ENCODE results near the gene DBR1. TPM values are rescaled to one million over a fixed set of nuclear protein-coding genes. Genes with fewer than 3 reads are reported as not detected.
A peak's percentile ranks its signal among the peaks of the same experiment; 100 is the strongest.

The DBR1 gene
- total and polyA plus RNA-seq, 2 of the 13 experiments (the other 11 are each of a cell fraction or from before 2014, with no cell fraction given), result 6.4 to 16.7 TPM

DNA sequence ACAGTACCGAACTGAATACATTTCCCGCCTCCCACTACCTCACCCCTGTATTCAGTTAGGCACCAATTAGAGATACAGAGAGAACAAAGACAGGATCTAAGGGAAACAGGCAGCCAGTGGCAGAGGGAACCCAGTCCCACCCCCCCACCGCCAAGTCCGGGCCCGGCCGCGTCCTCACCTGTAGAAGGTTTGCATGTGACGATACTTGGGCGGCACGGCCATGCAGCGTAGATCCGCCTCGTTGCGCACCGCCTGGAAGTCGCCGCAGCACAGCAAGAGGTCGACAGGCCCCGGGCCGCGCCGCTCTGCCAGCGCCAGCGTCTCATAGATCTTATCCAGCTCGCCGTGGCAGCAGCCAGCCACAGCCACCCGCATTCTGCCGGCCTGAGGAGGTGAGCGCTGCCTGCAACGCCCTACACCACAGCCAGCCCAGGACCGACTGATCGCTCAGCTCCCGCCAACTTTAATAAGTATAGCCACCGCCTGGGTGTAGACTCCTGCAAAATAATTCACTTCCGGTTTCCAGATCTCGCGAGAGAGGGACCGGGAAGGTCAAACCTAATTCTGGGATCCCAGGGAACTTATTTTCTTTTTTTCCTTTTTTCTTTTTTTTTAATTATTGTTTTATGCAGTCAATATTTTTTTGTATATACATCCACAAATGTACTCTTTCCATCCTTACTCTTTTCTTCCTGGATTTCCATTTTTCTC, at the start of gene DBR1 (continued):
- TF ChIP-seq ZNF142 (CRISPR knock-in tag; IDR thresholded peaks at IDR 0.05) (0 out of 2 replicates have a peak, but pooled peaks have one; percentile 21), CERS6 (CRISPR knock-in tag; IDR thresholded peaks at IDR 0.05) (no peak), ZNF558 (CRISPR knock-in tag; IDR thresholded peaks at IDR 0.05; ENCODE audit: borderline replicate concordance) (0 out of 2 replicates have a peak, but pooled peaks have one; percentile 51), ZBTB40 (IDR thresholded peaks at IDR 0.05) (no peak), ZBTB40 (CRISPR knock-in tag; IDR thresholded peaks at IDR 0.05) (0 out of 2 replicates have a peak, but pooled peaks have one; percentile 27), TBX2 (CRISPR knock-in tag; IDR thresholded peaks at IDR 0.05; ENCODE audit: borderline replicate concordance) (peak; percentile 70; the same call in 1 of the 2 replicates), NONO (IDR thresholded peaks at IDR 0.05) (no peak), NONO (CRISPR knock-in tag; conservative IDR thresholded peaks at IDR 0.05) (no peak), NR2C2 (CRISPR knock-in tag; IDR thresholded peaks at IDR 0.05; ENCODE audit: borderline replicate concordance) (peak; percentile 93)
- TF ChIP-seq, protein P1, sequence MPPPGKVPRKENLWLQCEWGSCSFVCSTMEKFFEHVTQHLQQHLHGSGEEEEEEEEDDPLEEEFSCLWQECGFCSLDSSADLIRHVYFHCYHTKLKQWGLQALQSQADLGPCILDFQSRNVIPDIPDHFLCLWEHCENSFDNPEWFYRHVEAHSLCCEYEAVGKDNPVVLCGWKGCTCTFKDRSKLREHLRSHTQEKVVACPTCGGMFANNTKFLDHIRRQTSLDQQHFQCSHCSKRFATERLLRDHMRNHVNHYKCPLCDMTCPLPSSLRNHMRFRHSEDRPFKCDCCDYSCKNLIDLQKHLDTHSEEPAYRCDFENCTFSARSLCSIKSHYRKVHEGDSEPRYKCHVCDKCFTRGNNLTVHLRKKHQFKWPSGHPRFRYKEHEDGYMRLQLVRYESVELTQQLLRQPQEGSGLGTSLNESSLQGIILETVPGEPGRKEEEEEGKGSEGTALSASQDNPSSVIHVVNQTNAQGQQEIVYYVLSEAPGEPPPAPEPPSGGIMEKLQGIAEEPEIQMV (CRISPR knock-in tag; IDR thresholded peaks at IDR 0.05; ENCODE audit: low read depth), result peak; percentile 47; the same call in 1 of the 2 replicates
